IPS-18c (cell line): ENCODE data around the gene PPME1.

Experiments
- H3K4me3 ChIP-seq: 2 replicates; pipeline ENCODE4 v1.7.0; 2013; ENCODE audit warnings: low read depth, mild to moderate bottlenecking, low read length, moderate library complexity; ENCODE audit not compliant: insufficient read depth
- H3K9me3 ChIP-seq: one replicate; pipeline ENCODE4 v1.6.1; 2013; ENCODE audit warnings: mild to moderate bottlenecking, low read length, moderate library complexity; ENCODE audit not compliant: control insufficient read depth, insufficient read depth

Gene PPME1

GRCh38 chr11:74284466-74284865 lies 113.4 kb downstream of the PPME1 start:
- H3K4me3 ChIP-seq = no peak overlapping the region
- H3K9me3 ChIP-seq = no peaks in the 10 kb centered on the region

GRCh38 chr11:74288161-74288560 lies 117.1 kb downstream of the PPME1 start:
- no peak overlapping the region for H3K4me3 ChIP-seq
- no peaks in the 10 kb centered on the region for H3K9me3 ChIP-seq

- Histone ChIP-seq H3K4me3 (no peak overlapping the region), H3K9me3 (no peaks in the 10 kb centered on the region)
These were observed 117.8 kb downstream of the PPME1 start for GRCh38 chr11:74288911-74289310.

GRCh38 chr11:74297484-74297883 lies 126.4 kb downstream of the PPME1 start:
- no peak overlapping the region for H3K4me3 ChIP-seq
- H3K9me3 ChIP-seq = no peaks in the 10 kb centered on the region

- H3K4me3 ChIP-seq = no peak overlapping the region
These were observed 127.9 kb downstream of the PPME1 start for GRCh38 chr11:74299015-74299414.

More at GRCh38 chr11:74299015-74299414, 127.9 kb downstream of the PPME1 start:
- no peaks in the 10 kb centered on the region for H3K9me3 ChIP-seq
